Measurements from ENCODE around the gene CT47C1. TPM values are rescaled to one million over a fixed set of nuclear protein-coding genes. Genes with fewer than 3 reads are reported as not detected.
"Not testable (repeated sequence)": the region's sequence is repeated elsewhere in the genome, so short reads cannot be mapped to it uniquely, and the experiment has no call there.

Gene CT47C1
- not detected for total RNA-seq

DNA sequence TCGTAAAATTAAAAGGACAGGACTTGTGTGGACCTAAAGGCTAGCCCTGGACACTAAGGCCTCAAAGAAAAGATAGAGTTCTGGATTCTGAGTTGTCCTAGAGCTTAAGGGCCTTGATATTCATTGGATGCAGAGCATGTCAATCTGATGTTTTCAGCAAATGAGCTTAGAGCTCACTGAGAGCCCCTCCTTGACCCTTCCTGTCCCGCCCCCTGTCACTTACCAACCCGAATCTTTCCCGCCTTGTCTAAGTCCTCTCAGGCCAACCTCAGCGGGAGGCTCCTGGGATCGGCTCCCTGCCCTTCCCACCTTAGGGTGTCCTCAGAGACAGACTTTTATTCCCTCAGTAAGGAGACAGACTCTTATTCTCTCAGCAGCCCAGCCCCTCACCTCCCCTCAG, at the start of gene CT47C1:
Gene CT47C1, plus strand, starts transcription at position 250 of the 400 bp plus-strand sequence. CDS start 233 bp downstream, outside the sequence.
- H3K36me3 Mint-ChIP-seq (ENCODE audit: low read depth): no peaks in the 10 kb centered on the region
- no peak within 1 kb of the TSS for H3K4me3 Mint-ChIP-seq
- H3K27ac Mint-ChIP-seq: no peak within 1 kb of the TSS
- DNase-seq (no peak), ATAC-seq (no peak)
- H3K27me3 Mint-ChIP-seq: no peaks in the 10 kb centered on the region
- no peaks in the 10 kb centered on the region for H3K4me1 Mint-ChIP-seq
- no peaks in the 10 kb centered on the region for H3K9me3 Mint-ChIP-seq (ENCODE audit: low read depth)
- intact Hi-C loops (cut with DNase I, micrococcal nuclease): no loop called here
- ChIA-PET CTCF (no interaction called here), POLR2A (no interaction called here)

DNA sequence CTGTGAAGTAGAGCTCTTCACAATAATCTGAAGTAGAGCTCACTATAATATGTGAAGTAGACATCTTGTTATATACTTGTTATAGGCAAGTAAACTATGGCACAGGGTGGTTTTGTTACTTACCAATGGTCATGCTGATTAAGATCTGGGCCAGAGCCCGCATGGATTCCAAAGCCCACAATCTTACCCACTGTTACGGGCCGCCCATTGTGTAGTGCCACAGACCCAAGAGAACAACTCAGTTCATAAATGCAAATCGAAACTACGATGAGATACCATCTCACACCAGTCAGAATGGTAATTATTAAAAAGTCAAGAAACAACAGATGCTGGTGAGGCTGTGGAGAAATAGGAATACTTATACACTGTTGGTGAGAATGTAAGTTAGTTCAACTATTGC, 46.9 kb upstream of the CT47C1 start:
- H3K9me3 Mint-ChIP-seq (ENCODE audit: low read depth): no peaks in the 10 kb centered on the region
- intact Hi-C loops (cut with DNase I, micrococcal nuclease): no loop called here
- H3K4me1 Mint-ChIP-seq: no peaks in the 10 kb centered on the region
- no peak overlapping the region for H3K27ac Mint-ChIP-seq
- DNase-seq (no peak), ATAC-seq (no peak)
- CTCF ChIA-PET: no interaction called here
- H3K36me3 Mint-ChIP-seq (ENCODE audit: low read depth): no peaks in the 10 kb centered on the region
- POLR2A ChIA-PET: no interaction called here
- H3K27me3 Mint-ChIP-seq: no peaks in the 10 kb centered on the region
- no peak overlapping the region for H3K4me3 Mint-ChIP-seq

GRCh38 chrX:119026344-119026743, 46.4 kb upstream of the CT47C1 start:
- CTCF ChIA-PET; H3K4me1 Mint-ChIP-seq; H3K4me3 Mint-ChIP-seq; H3K9me3 Mint-ChIP-seq (ENCODE audit: low read depth); intact Hi-C loops (cut with DNase I, micrococcal nuclease); H3K27ac Mint-ChIP-seq; ATAC-seq; POLR2A ChIA-PET; DNase-seq; H3K27me3 Mint-ChIP-seq; H3K36me3 Mint-ChIP-seq (ENCODE audit: low read depth): not testable (repeated sequence)

DNA sequence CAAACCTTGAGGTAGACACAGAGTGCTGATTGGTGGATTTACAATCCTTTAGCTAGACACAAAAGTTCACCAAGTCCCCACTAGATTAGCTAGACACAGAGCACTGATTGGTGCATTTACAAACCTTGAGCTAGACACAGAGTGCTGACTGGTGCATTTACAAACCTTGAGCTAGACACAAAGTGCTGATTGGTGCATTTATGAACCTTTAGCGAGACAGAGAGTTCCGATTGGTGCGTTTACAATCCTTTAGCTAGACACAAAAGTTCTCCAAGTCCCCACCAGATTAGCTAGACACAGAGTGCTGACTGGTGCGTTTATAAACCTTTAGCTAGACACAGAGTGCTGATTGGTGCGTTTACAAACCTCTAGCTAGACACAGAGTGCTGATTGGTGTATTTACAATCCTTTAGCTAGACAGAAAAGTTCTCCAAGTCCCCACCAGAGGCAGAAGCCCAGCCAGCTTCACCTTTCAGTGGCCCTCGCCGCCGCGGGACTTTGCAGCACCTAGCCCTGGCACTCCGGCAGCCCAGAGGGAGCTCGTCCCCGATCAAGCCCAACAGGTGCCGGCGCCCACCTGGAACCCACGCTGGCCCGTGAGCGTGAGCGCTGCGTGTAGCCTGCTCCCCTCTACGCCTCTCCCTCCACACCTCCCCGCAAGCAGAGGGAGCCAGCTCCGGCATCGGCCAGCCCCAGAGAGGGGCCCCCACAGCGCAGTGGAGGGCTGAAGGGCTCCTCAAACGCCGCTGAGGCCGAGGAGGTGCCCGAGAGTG, 44.6 kb upstream of the CT47C1 start:
- H3K4me1 Mint-ChIP-seq; ATAC-seq; H3K4me3 Mint-ChIP-seq; DNase-seq; H3K27ac Mint-ChIP-seq; H3K9me3 Mint-ChIP-seq (ENCODE audit: low read depth); H3K36me3 Mint-ChIP-seq (ENCODE audit: low read depth); intact Hi-C loops (cut with DNase I, micrococcal nuclease); POLR2A ChIA-PET; H3K27me3 Mint-ChIP-seq: not testable (repeated sequence)
- CTCF ChIA-PET: interaction anchor here (1.6 kb wide), 1 partner anchor 11 kb away, joined by 5 read pairs; no protein-coding TSS in a partner anchor

- Mint-ChIP-seq H3K36me3 (ENCODE audit: low read depth) (no peaks in the 10 kb centered on the region), H3K4me1 (no peaks in the 10 kb centered on the region), H3K27ac (no peak overlapping the region), H3K9me3 (ENCODE audit: low read depth) (peaks cover under 1% of the 10 kb centered on the region), H3K4me3 (no peak overlapping the region), H3K27me3 (no peaks in the 10 kb centered on the region)
- ATAC-seq (no peak), DNase-seq (no peak)
- ChIA-PET POLR2A (interaction anchor here (0.6 kb wide), 1 partner anchor 36 kb away, joined by 3 read pairs; no protein-coding TSS in a partner anchor), CTCF (interaction anchor here (0.7 to 1.6 kb wide), 2 partner anchors 12 to 20 kb away, joined by 3 to 5 read pairs; no protein-coding TSS in a partner anchor)
- intact Hi-C loops (cut with DNase I, micrococcal nuclease): no loop called here
Observed at GRCh38 chrX:119028733-119029330, 44.0 kb upstream of the CT47C1 start.

DNA sequence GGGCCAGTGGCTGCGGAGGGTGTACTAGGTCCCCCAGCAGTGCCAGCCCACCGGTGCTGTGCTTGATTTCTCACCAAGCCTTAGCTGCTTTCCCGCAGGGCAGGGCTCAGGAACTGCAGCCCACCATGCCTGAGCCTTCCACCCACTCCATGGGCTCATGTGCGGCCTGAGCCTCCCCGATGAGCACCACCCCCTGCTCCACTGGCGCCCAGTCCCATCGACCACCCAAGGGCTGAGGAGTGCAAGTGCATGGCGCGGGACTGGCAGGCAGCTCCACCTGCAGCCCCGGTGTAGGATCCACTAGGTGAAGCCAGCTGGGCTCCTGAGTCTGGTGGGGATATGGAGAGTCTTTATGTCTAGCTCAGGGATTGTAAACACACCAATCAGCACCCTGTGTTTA, 43.1 kb upstream of the CT47C1 start:
- POLR2A ChIA-PET; H3K4me3 Mint-ChIP-seq; H3K4me1 Mint-ChIP-seq; intact Hi-C loops (cut with DNase I, micrococcal nuclease); H3K36me3 Mint-ChIP-seq (ENCODE audit: low read depth); H3K27me3 Mint-ChIP-seq; ATAC-seq; H3K27ac Mint-ChIP-seq; CTCF ChIA-PET; H3K9me3 Mint-ChIP-seq (ENCODE audit: low read depth); DNase-seq: not testable (repeated sequence)

DNA sequence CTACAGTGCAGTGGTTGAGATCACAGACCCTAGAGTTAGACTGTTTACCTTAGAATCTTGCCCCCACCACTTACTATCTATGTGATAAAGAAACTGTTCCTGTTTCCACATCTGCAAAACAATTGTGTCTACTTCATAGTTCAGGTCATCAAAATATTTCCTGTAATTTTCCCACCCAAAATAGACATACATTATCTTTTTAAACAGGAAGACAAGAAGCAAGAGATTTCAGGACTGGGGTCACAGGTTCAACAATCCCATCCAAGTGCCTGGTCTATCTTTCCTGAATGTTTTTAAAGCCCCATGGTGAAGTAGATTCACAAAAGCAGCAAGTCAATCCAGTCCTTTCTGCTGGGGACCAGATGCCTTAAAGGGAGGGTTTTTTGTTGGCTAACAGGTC, 41.8 kb upstream of the CT47C1 start:
- Mint-ChIP-seq H3K9me3 (ENCODE audit: low read depth) (peaks cover 3% of the 10 kb centered on the region), H3K4me3 (no peak overlapping the region), H3K36me3 (ENCODE audit: low read depth) (no peaks in the 10 kb centered on the region), H3K4me1 (no peaks in the 10 kb centered on the region), H3K27me3 (no peaks in the 10 kb centered on the region), H3K27ac (no peak overlapping the region)
- DNase-seq (no peak), ATAC-seq (no peak)
- POLR2A ChIA-PET: no interaction called here
- intact Hi-C loops (cut with DNase I, micrococcal nuclease): no loop called here
- CTCF ChIA-PET: no interaction called here

- Mint-ChIP-seq H3K9me3 (ENCODE audit: low read depth) (peaks cover 3% of the 10 kb centered on the region), H3K27me3 (no peaks in the 10 kb centered on the region), H3K4me1 (no peaks in the 10 kb centered on the region), H3K4me3 (no peak overlapping the region), H3K27ac (no peak overlapping the region), H3K36me3 (ENCODE audit: low read depth) (no peaks in the 10 kb centered on the region)
- intact Hi-C loops (cut with DNase I, micrococcal nuclease): no loop called here
- POLR2A ChIA-PET: no interaction called here
- ATAC-seq (no peak), DNase-seq (no peak)
- CTCF ChIA-PET: interaction anchor here (0.6 kb wide), 1 partner anchor 18 kb away, joined by 3 read pairs; no protein-coding TSS in a partner anchor
Observed at GRCh38 chrX:119036107-119037029, 36.4 kb upstream of the CT47C1 start.

DNA sequence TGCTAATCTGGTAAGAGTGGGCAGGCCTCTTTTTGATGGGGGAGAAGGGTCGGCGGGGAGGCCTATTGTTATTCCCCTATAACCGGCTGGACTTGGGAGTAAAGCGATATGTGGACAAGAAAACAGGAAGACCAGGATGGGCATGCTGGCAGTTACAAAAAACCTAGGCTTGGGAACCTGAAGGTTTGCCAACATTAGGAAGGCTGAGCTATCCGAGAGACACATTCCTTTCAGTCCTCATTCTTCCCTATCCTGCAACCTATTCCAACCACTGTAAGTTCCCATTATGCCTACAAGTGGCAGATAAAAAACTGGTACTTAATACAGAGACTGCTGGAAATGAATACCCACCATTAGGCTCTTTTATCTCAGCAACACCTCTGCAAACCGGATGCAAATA, 32.4 kb upstream of the CT47C1 start:
- Mint-ChIP-seq H3K27me3 (no peaks in the 10 kb centered on the region), H3K9me3 (ENCODE audit: low read depth) (no peaks in the 10 kb centered on the region), H3K36me3 (ENCODE audit: low read depth) (no peaks in the 10 kb centered on the region), H3K4me3 (no peak overlapping the region), H3K4me1 (no peaks in the 10 kb centered on the region), H3K27ac (no peak overlapping the region)
- ChIA-PET CTCF (no interaction called here), POLR2A (no interaction called here)
- DNase-seq (no peak), ATAC-seq (no peak)
- intact Hi-C loops (cut with DNase I, micrococcal nuclease): no loop called here

DNA sequence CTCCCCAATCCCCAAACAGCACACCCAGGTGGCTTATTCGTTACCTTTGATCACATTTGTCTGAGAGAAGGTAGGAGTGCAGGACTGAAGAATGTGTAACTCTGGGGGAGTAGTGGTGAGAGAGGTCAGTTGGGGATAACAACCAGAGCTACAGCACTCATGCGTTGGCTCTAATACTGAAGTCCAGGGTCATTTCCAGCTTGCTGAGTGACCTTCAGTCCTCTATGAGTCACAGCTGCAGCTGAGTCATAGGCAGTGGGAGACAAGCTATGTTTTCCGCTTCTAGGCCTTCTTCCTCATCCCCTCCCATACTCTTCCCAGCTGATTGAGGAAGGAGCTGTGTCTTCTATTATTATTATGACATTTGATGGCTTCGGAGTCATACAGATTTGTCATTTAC, 31.6 kb upstream of the CT47C1 start:
- Mint-ChIP-seq H3K36me3 (ENCODE audit: low read depth) (no peaks in the 10 kb centered on the region), H3K4me1 (no peaks in the 10 kb centered on the region), H3K4me3 (no peak overlapping the region), H3K27me3 (no peaks in the 10 kb centered on the region), H3K9me3 (ENCODE audit: low read depth) (no peaks in the 10 kb centered on the region), H3K27ac (no peak overlapping the region)
- intact Hi-C loops (cut with DNase I, micrococcal nuclease): no loop called here
- DNase-seq (no peak), ATAC-seq (no peak)
- POLR2A ChIA-PET: no interaction called here
- CTCF ChIA-PET: no interaction called here

DNA sequence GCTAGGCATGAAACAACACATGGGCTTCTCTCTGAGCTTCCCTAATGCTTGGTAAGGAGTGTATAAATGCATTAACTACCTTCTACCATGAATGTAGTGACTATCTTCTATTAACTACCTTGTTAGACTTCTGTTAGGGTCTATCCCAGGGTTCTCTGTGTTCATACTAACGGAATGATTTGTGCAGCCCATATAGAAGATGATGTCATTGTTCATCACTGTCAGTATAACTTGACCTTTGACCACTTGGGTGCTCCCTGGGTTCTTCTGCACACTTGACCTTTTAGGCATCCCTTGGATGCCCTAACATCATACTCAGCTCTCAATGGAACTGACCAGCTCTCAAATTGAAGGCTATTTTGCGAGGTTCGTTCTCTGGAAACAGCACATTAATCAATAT, 30.8 kb upstream of the CT47C1 start:
- H3K27ac Mint-ChIP-seq: no peak overlapping the region
- no peaks in the 10 kb centered on the region for H3K9me3 Mint-ChIP-seq (ENCODE audit: low read depth)
- ChIA-PET CTCF (no interaction called here), POLR2A (no interaction called here)
- H3K4me3 Mint-ChIP-seq: no peak overlapping the region
- no peaks in the 10 kb centered on the region for H3K36me3 Mint-ChIP-seq (ENCODE audit: low read depth)
- no peaks in the 10 kb centered on the region for H3K4me1 Mint-ChIP-seq
- ATAC-seq: no peak
- peaks cover 3% of the 10 kb centered on the region for H3K27me3 Mint-ChIP-seq
- DNase-seq: no peak
- intact Hi-C loops (cut with DNase I, micrococcal nuclease): no loop called here

- POLR2A ChIA-PET: no interaction called here
- DNase-seq (no peak), ATAC-seq (no peak)
- Mint-ChIP-seq H3K36me3 (ENCODE audit: low read depth) (no peaks in the 10 kb centered on the region), H3K9me3 (ENCODE audit: low read depth) (no peaks in the 10 kb centered on the region), H3K27ac (no peak overlapping the region), H3K27me3 (peaks cover 4% of the 10 kb centered on the region), H3K4me1 (no peaks in the 10 kb centered on the region), H3K4me3 (no peak overlapping the region)
- CTCF ChIA-PET: no interaction called here
- intact Hi-C loops (cut with DNase I, micrococcal nuclease): no loop called here
Observed at GRCh38 chrX:119042996-119043395, 29.8 kb upstream of the CT47C1 start.
